ENCODE results near the gene PRSS16. TPM values are rescaled to one million over a fixed set of nuclear protein-coding genes. Genes with fewer than 3 reads are reported as not detected.

The PRSS16 gene
- total and polyA plus RNA-seq, 9 of the 15 experiments (the other 6 are each of a cell fraction or from before 2014, with no cell fraction given): 4.5 to 21.3 (median 12.1) TPM

- TF ChIP-seq ZNF518B (CRISPR knock-in tag; IDR thresholded peaks at IDR 0.05) (no peak), THAP7 (CRISPR knock-in tag; IDR thresholded peaks at IDR 0.05) (no peak), MTA1 (IDR thresholded peaks at IDR 0.05; ENCODE audit: borderline replicate concordance) (peak; percentile 70; the same call in 1 of the 2 replicates), LEF1 (IDR thresholded peaks at IDR 0.05) (no peak), PHF20 (IDR thresholded peaks at IDR 0.05; ENCODE audit: partially characterized antibody) (peak; percentile 68), NFXL1 (CRISPR knock-in tag; IDR thresholded peaks at IDR 0.05) (no peak), OTX1 (CRISPR knock-in tag; IDR thresholded peaks at IDR 0.05) (peak; percentile 85), JUND (IDR thresholded peaks at IDR 0.05; ENCODE audit: borderline replicate concordance, low read depth, low read length) (no peak; the same call in 1 of the 2 replicates), JUND (tag; IDR thresholded peaks at IDR 0.05; ENCODE audit: borderline replicate concordance, low read depth, low read length) (0 out of 3 replicates have a peak, but pooled peaks have one; percentile 72), ZNF3 (CRISPR knock-in tag; IDR thresholded peaks at IDR 0.05) (no peak), ZFP36 (IDR thresholded peaks at IDR 0.05; ENCODE audit: low read depth, low read length, partially characterized antibody) (no peak), SP1 (CRISPR knock-in tag; IDR thresholded peaks at IDR 0.05) (0 out of 2 replicates have a peak, but pooled peaks have one; percentile 10), TSC22D4 (tag; IDR thresholded peaks at IDR 0.05) (no peak), SMAD3 (CRISPR knock-in tag; conservative IDR thresholded peaks at IDR 0.05) (no peak), CTBP1 (IDR thresholded peaks at IDR 0.05; ENCODE audit: borderline replicate concordance) (peak; percentile 95), RBM22 (IDR thresholded peaks at IDR 0.05; ENCODE audit: low read depth, low read length, poor library complexity, severe bottlenecking) (no peak), ARID3A (IDR thresholded peaks at IDR 0.05; ENCODE audit: borderline replicate concordance, low read depth, low read length) (no peak), NCOR1 (IDR thresholded peaks at IDR 0.05) (no peak)
- TF ChIP-seq, protein P1, sequence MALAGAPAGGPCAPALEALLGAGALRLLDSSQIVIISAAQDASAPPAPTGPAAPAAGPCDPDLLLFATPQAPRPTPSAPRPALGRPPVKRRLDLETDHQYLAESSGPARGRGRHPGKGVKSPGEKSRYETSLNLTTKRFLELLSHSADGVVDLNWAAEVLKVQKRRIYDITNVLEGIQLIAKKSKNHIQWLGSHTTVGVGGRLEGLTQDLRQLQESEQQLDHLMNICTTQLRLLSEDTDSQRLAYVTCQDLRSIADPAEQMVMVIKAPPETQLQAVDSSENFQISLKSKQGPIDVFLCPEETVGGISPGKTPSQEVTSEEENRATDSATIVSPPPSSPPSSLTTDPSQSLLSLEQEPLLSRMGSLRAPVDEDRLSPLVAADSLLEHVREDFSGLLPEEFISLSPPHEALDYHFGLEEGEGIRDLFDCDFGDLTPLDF (CRISPR knock-in tag; IDR thresholded peaks at IDR 0.05): peak; percentile 58; the same call in 1 of the 2 replicates
- TF ChIP-seq, protein P2, sequence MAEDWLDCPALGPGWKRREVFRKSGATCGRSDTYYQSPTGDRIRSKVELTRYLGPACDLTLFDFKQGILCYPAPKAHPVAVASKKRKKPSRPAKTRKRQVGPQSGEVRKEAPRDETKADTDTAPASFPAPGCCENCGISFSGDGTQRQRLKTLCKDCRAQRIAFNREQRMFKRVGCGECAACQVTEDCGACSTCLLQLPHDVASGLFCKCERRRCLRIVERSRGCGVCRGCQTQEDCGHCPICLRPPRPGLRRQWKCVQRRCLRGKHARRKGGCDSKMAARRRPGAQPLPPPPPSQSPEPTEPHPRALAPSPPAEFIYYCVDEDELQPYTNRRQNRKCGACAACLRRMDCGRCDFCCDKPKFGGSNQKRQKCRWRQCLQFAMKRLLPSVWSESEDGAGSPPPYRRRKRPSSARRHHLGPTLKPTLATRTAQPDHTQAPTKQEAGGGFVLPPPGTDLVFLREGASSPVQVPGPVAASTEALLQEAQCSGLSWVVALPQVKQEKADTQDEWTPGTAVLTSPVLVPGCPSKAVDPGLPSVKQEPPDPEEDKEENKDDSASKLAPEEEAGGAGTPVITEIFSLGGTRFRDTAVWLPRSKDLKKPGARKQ (CRISPR knock-in tag; IDR thresholded peaks at IDR 0.05): no peak
These were observed 3.7 kb downstream of the PRSS16 start (continued) for GRCh38 chr6:27251112-27251605.

All from K562 (cell line).